GM12874 (cell line): Measurements from ENCODE around the gene LIPC.

ENCODE experiments used
- TF ChIP-seq, protein P1 (sequence below): IDR thresholded peaks from 2 replicates; pipeline ENCODE4 v1.5.1; 2011; ENCODE audit warnings: low read depth, mild to moderate bottlenecking, control low read depth, low read length, moderate library complexity; ENCODE audit not compliant: insufficient read depth

The LIPC gene

GRCh38 chr15:58611731-58612676 lies 180.2 kb downstream of the LIPC start:
- TF ChIP-seq, protein P1, sequence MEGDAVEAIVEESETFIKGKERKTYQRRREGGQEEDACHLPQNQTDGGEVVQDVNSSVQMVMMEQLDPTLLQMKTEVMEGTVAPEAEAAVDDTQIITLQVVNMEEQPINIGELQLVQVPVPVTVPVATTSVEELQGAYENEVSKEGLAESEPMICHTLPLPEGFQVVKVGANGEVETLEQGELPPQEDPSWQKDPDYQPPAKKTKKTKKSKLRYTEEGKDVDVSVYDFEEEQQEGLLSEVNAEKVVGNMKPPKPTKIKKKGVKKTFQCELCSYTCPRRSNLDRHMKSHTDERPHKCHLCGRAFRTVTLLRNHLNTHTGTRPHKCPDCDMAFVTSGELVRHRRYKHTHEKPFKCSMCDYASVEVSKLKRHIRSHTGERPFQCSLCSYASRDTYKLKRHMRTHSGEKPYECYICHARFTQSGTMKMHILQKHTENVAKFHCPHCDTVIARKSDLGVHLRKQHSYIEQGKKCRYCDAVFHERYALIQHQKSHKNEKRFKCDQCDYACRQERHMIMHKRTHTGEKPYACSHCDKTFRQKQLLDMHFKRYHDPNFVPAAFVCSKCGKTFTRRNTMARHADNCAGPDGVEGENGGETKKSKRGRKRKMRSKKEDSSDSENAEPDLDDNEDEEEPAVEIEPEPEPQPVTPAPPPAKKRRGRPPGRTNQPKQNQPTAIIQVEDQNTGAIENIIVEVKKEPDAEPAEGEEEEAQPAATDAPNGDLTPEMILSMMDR = no peak

- TF ChIP-seq, protein P1 = no peak
Observed at GRCh38 chr15:58616171-58616570, 184.4 kb downstream of the LIPC start.
